Measurements from ENCODE around the gene ITM2C.
A peak's percentile ranks its signal among the peaks of the same experiment; 100 is the strongest.

Gene ITM2C

DNA sequence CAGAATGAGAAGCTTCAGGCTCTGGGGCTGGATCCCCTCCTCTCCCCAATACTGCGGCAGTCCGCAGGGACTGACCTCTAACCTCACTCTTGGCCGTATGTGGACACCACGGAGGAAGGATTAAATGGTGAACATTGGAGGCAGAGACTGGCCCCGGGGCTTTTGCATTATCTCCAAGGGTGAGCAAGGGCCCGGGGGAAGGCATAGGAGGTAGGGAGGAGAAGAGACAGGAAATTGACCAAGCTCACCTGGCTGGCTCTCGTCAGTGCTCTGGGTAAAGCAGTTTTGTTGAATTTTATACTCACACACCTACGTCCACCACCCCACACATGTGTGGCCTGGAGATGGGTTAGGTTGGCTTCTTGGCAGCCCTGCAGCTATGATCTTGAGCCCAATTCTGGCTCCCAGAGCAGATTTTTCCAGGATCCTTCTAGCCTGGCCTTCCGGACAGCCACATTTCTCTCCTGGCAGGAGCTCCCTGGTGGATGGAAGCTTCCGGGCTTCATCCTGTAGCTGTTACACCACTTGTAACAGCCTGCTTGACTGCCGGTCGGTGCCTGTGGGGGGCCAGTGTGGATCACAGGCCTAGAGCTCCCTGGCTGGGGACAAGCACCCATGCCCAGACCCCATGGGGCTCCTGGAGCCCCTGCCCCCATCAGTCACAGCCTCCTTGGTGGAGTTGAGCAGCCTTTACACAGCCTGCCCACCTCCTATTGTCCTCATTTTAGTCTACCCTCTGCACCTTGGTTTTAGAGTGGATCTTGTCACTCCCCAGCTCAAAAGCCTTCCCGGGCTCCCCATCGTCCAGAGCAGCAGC is 7.6 kb downstream of the ITM2C start:
- Histone ChIP-seq H3K4me1 (ENCODE audit: control insufficient read depth in 2 of 2, insufficient read depth in 2 of 2, low read length in 2 of 2) (peaks cover 92 to 96% of the 10 kb centered on the region in 2 donors), H3K9me3 (ENCODE audit: control insufficient read depth in 2 of 2, low read length in 2 of 2) (no peaks in the 10 kb centered on the region)

DNA sequence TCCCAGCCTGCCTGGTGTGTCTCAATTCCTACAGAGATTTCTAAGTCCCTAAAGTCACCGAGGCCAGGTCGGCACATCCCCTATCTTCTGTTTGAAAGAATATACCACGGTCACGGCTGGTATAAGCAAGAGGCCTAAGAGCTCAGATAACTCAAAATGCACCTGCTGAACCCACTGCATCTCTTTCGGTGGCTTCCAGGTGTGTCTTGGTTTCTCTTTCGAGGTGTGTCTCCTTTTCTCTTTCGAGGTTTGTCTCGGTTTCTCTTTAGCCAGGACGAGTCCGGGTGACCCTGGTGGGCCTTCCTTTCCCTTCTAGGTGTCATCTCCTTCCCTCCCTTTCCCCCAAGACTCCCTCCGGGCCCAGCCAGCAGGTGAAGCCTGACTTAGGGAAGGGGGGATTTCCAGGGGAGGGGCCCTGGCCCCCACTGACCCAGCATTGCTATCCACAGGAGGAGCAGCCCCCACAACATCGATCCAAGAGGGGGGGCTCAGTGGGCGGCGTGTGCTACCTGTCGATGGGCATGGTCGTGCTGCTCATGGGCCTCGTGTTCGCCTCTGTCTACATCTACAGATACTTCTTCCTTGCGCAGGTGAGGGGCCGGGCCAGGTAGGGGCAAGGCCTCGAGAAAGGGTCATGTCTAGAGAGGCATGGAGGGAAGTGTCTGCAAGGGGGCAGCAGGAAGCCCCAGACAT is 8.4 kb downstream of the ITM2C start:
- Histone ChIP-seq H3K9ac (ENCODE audit: low read depth in 1 of 2, low read length in 2 of 2) (peak overlapping the region; percentile 60 to 80), H3K4me1 (ENCODE audit: control insufficient read depth in 2 of 2, insufficient read depth in 2 of 2, low read length in 2 of 2) (peaks cover 92 to 97% of the 10 kb centered on the region in 2 donors), H3K27ac (ENCODE audit: low read depth in 2 of 2, low read length in 2 of 2) (peak overlapping the region; percentile 91 to 95), H3K9me3 (ENCODE audit: control insufficient read depth in 2 of 2, low read length in 2 of 2) (no peaks in the 10 kb centered on the region), H3K4me3 (ENCODE audit: low read length in 2 of 2) (peak overlapping the region; percentile 20 to 36), H3K36me3 (ENCODE audit: control insufficient read depth in 2 of 2, insufficient read depth in 2 of 2, low read length in 2 of 2) (peaks cover 45 to 58% of the 10 kb centered on the region in 2 donors), H3K27me3 (ENCODE audit: control insufficient read depth in 2 of 2, insufficient read depth in 2 of 2, low read length in 2 of 2) (no peaks in the 10 kb centered on the region)

More for the DNA sequence above, 7.6 kb downstream of the ITM2C start:
- Histone ChIP-seq H3K27ac (ENCODE audit: low read depth in 2 of 2, low read length in 2 of 2) (peak overlapping the region; percentile 91 to 95), H3K9ac (ENCODE audit: low read depth in 1 of 2, low read length in 2 of 2) (peak overlapping the region; percentile 60 to 80), H3K27me3 (ENCODE audit: control insufficient read depth in 2 of 2, insufficient read depth in 2 of 2, low read length in 2 of 2) (no peaks in the 10 kb centered on the region), H3K4me3 (ENCODE audit: low read length in 2 of 2) (peak overlapping the region; percentile 2 to 20), H3K36me3 (ENCODE audit: control insufficient read depth in 2 of 2, insufficient read depth in 2 of 2, low read length in 2 of 2) (peaks cover 38 to 50% of the 10 kb centered on the region in 2 donors)

DNA sequence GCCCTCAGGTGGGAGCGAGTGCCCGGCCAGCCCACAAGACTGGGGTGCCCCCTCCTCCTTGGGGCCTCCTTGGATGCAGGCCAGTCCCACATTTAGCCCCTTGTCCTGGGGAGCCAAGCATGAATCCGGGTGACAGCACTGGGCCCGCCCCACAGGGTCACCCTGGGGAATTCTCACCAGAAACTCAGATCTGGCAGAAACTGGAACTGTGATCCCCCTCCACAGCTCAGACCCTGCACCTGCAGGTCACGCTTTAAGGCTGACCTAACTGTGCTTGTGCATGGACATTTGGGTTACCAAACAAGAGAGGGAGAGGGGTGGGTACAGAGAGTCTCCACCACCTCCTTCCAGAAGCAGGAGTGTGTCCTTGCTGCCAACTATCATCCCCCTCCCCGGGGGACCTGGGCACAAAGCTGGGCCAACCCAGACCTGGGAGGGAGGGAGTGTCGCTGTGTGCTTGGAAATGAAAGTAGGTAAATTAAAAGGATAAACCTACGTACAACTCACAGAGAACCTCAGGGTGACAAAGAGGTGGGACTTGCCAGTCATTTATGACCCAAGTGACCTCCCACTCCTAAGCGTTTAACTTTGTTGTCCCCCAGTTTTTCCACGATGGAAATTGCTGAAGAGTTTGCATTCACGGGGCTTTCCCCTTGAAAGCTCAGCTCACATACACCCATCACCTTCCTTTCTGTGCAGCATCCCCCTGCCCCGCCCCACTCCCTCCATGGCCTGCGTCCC is 9.1 kb downstream of the ITM2C start:
- Histone ChIP-seq H3K27me3 (ENCODE audit: control insufficient read depth in 2 of 2, insufficient read depth in 2 of 2, low read length in 2 of 2) (no peaks in the 10 kb centered on the region), H3K27ac (ENCODE audit: low read depth in 2 of 2, low read length in 2 of 2) (peak overlapping the region; percentile 91 to 95), H3K4me3 (ENCODE audit: low read length in 2 of 2) (peak overlapping the region in 1 of 2 donors; percentile 36), H3K9me3 (ENCODE audit: control insufficient read depth in 2 of 2, low read length in 2 of 2) (no peaks in the 10 kb centered on the region), H3K36me3 (ENCODE audit: control insufficient read depth in 2 of 2, insufficient read depth in 2 of 2, low read length in 2 of 2) (peaks cover 51 to 54% of the 10 kb centered on the region in 2 donors), H3K4me1 (ENCODE audit: control insufficient read depth in 2 of 2, insufficient read depth in 2 of 2, low read length in 2 of 2) (peaks cover 91 to 97% of the 10 kb centered on the region in 2 donors), H3K9ac (ENCODE audit: low read depth in 1 of 2, low read length in 2 of 2) (peak overlapping the region; percentile 14 to 80)

DNA sequence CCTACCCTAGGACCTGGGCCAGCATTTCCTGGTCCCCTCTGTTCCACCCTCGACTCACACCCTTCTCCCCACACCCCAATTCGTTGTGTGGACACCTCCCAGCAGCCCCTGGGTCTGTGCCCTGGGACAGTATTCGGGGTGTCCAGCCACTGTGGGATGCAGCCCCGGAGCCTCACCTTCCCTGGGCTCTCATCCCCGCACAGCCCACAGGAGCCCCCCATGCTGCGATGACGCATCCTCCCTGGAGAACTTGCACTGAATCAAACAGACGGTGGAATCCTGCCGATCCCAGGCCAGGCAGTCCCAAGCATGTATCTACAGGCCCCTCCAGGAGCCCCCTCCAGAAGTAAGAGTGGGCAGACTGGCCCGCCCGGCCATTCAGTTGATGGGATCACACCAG is 9.7 kb downstream of the ITM2C start:
- Histone ChIP-seq H3K36me3 (ENCODE audit: control insufficient read depth in 2 of 2, insufficient read depth in 2 of 2, low read length in 2 of 2) (peaks cover 48 to 51% of the 10 kb centered on the region in 2 donors), H3K4me3 (ENCODE audit: low read length in 2 of 2) (no peak overlapping the region), H3K9me3 (ENCODE audit: control insufficient read depth in 2 of 2, low read length in 2 of 2) (no peaks in the 10 kb centered on the region), H3K27me3 (ENCODE audit: control insufficient read depth in 2 of 2, insufficient read depth in 2 of 2, low read length in 2 of 2) (no peaks in the 10 kb centered on the region), H3K27ac (ENCODE audit: low read depth in 2 of 2, low read length in 2 of 2) (peak overlapping the region; percentile 91 to 95), H3K9ac (ENCODE audit: low read depth in 1 of 2, low read length in 2 of 2) (peak overlapping the region in 1 of 2 donors; percentile 80), H3K4me1 (ENCODE audit: control insufficient read depth in 2 of 2, insufficient read depth in 2 of 2, low read length in 2 of 2) (peaks cover 90 to 94% of the 10 kb centered on the region in 2 donors)

DNA sequence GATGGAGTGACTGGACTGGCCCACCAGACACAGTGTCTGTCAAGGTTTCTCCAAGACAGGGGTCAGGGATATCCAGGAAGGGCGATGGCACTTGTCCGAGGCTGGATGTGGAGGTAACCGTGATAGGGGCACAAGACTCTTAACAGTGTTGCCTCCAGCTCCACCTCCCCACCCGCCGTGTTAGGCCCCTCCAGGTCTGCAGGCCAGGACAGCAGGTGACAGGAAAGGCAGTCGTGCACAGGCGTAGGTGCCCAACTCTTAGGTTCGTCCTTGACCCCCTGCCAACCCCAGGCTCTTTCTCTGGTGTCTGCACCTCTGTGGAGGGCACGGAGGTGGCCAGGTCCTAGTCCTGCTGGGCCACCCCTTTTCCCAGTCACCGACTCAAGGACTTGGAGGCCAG is 10.1 kb downstream of the ITM2C start:
- no peak overlapping the region for H3K4me3 ChIP-seq (ENCODE audit: low read length in 2 of 2)
- peak overlapping the region in 1 of 2 donors; percentile 30 for H3K9ac ChIP-seq (ENCODE audit: low read depth in 1 of 2, low read length in 2 of 2)
- H3K27me3 ChIP-seq (ENCODE audit: control insufficient read depth in 2 of 2, insufficient read depth in 2 of 2, low read length in 2 of 2): no peaks in the 10 kb centered on the region
- peak overlapping the region; percentile 91 to 95 for H3K27ac ChIP-seq (ENCODE audit: low read depth in 2 of 2, low read length in 2 of 2)
- peaks cover 86 to 90% of the 10 kb centered on the region in 2 donors for H3K4me1 ChIP-seq (ENCODE audit: control insufficient read depth in 2 of 2, insufficient read depth in 2 of 2, low read length in 2 of 2)
- peaks cover 48 to 51% of the 10 kb centered on the region in 2 donors for H3K36me3 ChIP-seq (ENCODE audit: control insufficient read depth in 2 of 2, insufficient read depth in 2 of 2, low read length in 2 of 2)
- no peaks in the 10 kb centered on the region for H3K9me3 ChIP-seq (ENCODE audit: control insufficient read depth in 2 of 2, low read length in 2 of 2)

DNA sequence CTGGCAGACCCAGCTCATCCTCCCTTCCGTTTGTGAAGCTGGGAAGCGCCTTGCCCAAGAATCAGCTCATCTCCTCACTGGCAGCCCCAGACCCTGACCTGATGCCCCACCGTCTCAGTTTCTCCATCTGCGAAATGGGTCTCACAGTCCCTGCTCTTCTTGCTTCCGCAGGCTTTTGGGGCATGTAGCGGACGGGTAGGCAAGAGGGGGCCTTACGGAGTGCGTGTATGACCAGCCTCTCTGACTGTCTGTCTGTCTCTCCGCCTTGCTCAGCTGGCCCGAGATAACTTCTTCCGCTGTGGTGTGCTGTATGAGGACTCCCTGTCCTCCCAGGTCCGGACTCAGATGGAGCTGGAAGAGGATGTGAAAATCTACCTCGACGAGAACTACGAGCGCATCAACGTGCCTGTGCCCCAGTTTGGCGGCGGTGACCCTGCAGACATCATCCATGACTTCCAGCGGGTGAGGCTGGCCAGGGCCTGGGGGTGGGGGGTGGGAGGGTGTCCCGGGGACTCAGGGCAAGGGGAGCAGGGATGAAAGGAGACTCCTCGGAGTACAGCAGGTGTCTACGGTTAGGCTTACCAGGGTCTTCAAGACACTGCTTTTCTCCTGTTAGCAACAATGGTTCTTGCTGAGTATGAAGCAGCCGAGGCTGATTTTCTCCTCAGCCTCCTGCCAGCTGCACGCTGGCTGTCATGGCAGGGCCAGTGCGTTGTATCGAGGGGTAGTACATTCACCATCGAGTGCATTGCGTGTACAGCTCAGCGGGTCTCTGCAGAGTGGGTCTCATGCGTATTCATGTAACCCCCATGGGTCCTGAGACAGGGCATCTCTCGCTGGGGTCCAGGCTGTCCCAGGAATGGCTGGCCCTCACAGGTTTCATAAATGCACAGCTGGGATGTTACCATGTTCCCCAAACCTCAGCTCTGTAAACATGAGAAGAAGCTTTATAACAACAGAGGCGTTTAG is 10.9 kb downstream of the ITM2C start:
- peaks cover 48 to 51% of the 10 kb centered on the region in 2 donors for H3K36me3 ChIP-seq (ENCODE audit: control insufficient read depth in 2 of 2, insufficient read depth in 2 of 2, low read length in 2 of 2)
- no peaks in the 10 kb centered on the region for H3K9me3 ChIP-seq (ENCODE audit: control insufficient read depth in 2 of 2, low read length in 2 of 2)
- H3K27ac ChIP-seq (ENCODE audit: low read depth in 2 of 2, low read length in 2 of 2): peak overlapping the region; percentile 48 to 95
- H3K9ac ChIP-seq (ENCODE audit: low read depth in 1 of 2, low read length in 2 of 2): peak overlapping the region in 1 of 2 donors; percentile 30
- no peaks in the 10 kb centered on the region for H3K27me3 ChIP-seq (ENCODE audit: control insufficient read depth in 2 of 2, insufficient read depth in 2 of 2, low read length in 2 of 2)
- H3K4me3 ChIP-seq (ENCODE audit: low read length in 2 of 2): no peak overlapping the region
- H3K4me1 ChIP-seq (ENCODE audit: control insufficient read depth in 2 of 2, insufficient read depth in 2 of 2, low read length in 2 of 2): peaks cover 84 to 89% of the 10 kb centered on the region in 2 donors

DNA sequence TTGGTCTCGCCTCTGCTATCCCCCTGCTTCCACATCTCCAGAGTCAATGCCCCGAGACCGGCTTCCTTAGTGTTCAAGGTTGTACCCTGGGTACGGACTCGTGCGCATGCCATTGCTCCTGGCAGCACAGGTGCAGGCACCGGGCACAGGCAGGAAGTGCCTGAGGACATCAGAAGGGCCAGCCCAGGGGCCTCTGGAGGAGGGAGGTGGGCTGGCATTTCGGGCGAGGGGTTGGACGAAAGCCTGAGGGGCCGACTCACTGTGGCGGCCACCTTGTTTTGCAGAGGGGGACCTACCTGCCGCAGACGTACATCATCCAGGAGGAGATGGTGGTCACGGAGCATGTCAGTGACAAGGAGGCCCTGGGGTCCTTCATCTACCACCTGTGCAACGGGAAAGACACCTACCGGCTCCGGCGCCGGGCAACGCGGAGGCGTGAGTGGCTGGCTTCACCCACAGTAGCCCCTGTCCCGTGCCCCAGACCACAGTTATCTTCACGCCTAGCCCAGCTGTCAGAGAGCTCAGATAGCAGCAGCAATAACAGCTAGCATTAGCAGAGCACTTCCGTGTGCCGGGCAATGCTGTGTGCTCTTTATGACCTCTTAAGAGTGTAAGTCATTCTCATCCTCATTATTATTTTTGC is 12.5 kb downstream of the ITM2C start:
- Histone ChIP-seq H3K4me3 (ENCODE audit: low read length in 2 of 2) (peak overlapping the region; percentile 20 to 27), H3K27ac (ENCODE audit: low read depth in 2 of 2, low read length in 2 of 2) (peak overlapping the region; percentile 92 to 97), H3K4me1 (ENCODE audit: control insufficient read depth in 2 of 2, insufficient read depth in 2 of 2, low read length in 2 of 2) (peaks cover 68 to 79% of the 10 kb centered on the region in 2 donors), H3K27me3 (ENCODE audit: control insufficient read depth in 2 of 2, insufficient read depth in 2 of 2, low read length in 2 of 2) (no peaks in the 10 kb centered on the region), H3K9me3 (ENCODE audit: control insufficient read depth in 2 of 2, low read length in 2 of 2) (no peaks in the 10 kb centered on the region), H3K9ac (ENCODE audit: low read depth in 1 of 2, low read length in 2 of 2) (peak overlapping the region; percentile 65 to 68), H3K36me3 (ENCODE audit: control insufficient read depth in 2 of 2, insufficient read depth in 2 of 2, low read length in 2 of 2) (peaks cover 48 to 53% of the 10 kb centered on the region in 2 donors)

DNA sequence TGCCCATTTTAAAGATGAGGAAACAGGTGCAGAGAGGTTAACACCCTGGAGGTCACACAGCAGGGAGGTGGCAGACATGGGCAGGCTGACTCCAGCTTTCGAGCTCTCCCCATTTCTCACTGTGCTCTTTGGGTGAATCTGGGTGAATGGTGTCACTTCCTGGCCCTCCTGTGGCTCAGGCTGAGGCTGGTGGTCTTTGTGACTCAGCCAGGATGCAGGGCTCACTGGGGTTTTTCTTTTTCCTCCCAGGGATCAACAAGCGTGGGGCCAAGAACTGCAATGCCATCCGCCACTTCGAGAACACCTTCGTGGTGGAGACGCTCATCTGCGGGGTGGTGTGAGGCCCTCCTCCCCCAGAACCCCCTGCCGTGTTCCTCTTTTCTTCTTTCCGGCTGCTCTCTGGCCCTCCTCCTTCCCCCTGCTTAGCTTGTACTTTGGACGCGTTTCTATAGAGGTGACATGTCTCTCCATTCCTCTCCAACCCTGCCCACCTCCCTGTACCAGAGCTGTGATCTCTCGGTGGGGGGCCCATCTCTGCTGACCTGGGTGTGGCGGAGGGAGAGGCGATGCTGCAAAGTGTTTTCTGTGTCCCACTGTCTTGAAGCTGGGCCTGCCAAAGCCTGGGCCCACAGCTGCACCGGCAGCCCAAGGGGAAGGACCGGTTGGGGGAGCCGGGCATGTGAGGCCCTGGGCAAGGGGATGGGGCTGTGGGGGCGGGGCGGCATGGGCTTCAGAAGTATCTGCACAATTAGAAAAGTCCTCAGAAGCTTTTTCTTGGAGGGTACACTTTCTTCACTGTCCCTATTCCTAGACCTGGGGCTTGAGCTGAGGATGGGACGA is 13.2 kb downstream of the ITM2C start:
- H3K9ac ChIP-seq (ENCODE audit: low read depth in 1 of 2, low read length in 2 of 2): peak overlapping the region; percentile 68 to 83
- peak overlapping the region; percentile 92 to 97 for H3K27ac ChIP-seq (ENCODE audit: low read depth in 2 of 2, low read length in 2 of 2)
- H3K9me3 ChIP-seq (ENCODE audit: control insufficient read depth in 2 of 2, low read length in 2 of 2): no peaks in the 10 kb centered on the region
- peaks cover 61 to 74% of the 10 kb centered on the region in 2 donors for H3K4me1 ChIP-seq (ENCODE audit: control insufficient read depth in 2 of 2, insufficient read depth in 2 of 2, low read length in 2 of 2)
- no peaks in the 10 kb centered on the region for H3K27me3 ChIP-seq (ENCODE audit: control insufficient read depth in 2 of 2, insufficient read depth in 2 of 2, low read length in 2 of 2)
- H3K4me3 ChIP-seq (ENCODE audit: low read length in 2 of 2): peak overlapping the region; percentile 20 to 28
- H3K36me3 ChIP-seq (ENCODE audit: control insufficient read depth in 2 of 2, insufficient read depth in 2 of 2, low read length in 2 of 2): peaks cover 47 to 53% of the 10 kb centered on the region in 2 donors
